GM19099 (cell line): ENCODE measurements around the gene CDH13.

Source experiments
- POLR2A ChIP-seq: IDR thresholded peaks from 3 replicates; pipeline ENCODE4 v1.6.1; 2011; ENCODE audit warnings: low read depth; ENCODE audit not compliant: insufficient read length; ENCODE audit errors: extremely low read depth

The CDH13 gene

GRCh38 chr16:83145297-83145696 lies 518.5 kb downstream of the CDH13 start:
- TF ChIP-seq POLR2A, result no peak

GRCh38 chr16:83147244-83147643 lies 520.5 kb downstream of the CDH13 start:
- TF ChIP-seq POLR2A, result no peak

GRCh38 chr16:83158320-83158957 lies 531.7 kb downstream of the CDH13 start:
- no peak for TF ChIP-seq POLR2A

GRCh38 chr16:83159049-83159448 lies 532.3 kb downstream of the CDH13 start:
- no peak for TF ChIP-seq POLR2A

- TF ChIP-seq POLR2A, result no peak
These were observed 533.7 kb downstream of the CDH13 start for GRCh38 chr16:83160287-83161020.

- TF ChIP-seq POLR2A, result no peak
These were observed 536.0 kb downstream of the CDH13 start for GRCh38 chr16:83162791-83163190.

GRCh38 chr16:83164816-83165215 lies 538.0 kb downstream of the CDH13 start:
- no peak for TF ChIP-seq POLR2A

GRCh38 chr16:83171396-83171795 lies 544.6 kb downstream of the CDH13 start:
- no peak for TF ChIP-seq POLR2A

GRCh38 chr16:83174671-83175070 lies 547.9 kb downstream of the CDH13 start:
- TF ChIP-seq POLR2A, result no peak

GRCh38 chr16:83176802-83177201 lies 550.0 kb downstream of the CDH13 start:
- no peak for TF ChIP-seq POLR2A

- TF ChIP-seq POLR2A, result no peak
These were observed 559.1 kb downstream of the CDH13 start for GRCh38 chr16:83185902-83186301.

GRCh38 chr16:83187405-83187804 lies 560.6 kb downstream of the CDH13 start:
- no peak for TF ChIP-seq POLR2A

- TF ChIP-seq POLR2A, result no peak
These were observed 570.0 kb downstream of the CDH13 start for GRCh38 chr16:83196796-83197195.

- no peak for TF ChIP-seq POLR2A
These were observed 570.7 kb downstream of the CDH13 start for GRCh38 chr16:83197450-83197849.

GRCh38 chr16:83198977-83199376 lies 572.2 kb downstream of the CDH13 start:
- no peak for TF ChIP-seq POLR2A

- no peak for TF ChIP-seq POLR2A
These were observed 573.4 kb downstream of the CDH13 start for GRCh38 chr16:83200005-83200779.

- no peak for TF ChIP-seq POLR2A
These were observed 575.0 kb downstream of the CDH13 start for GRCh38 chr16:83201748-83202147.

GRCh38 chr16:83205896-83206295 lies 579.1 kb downstream of the CDH13 start:
- no peak for TF ChIP-seq POLR2A
